ENCODE measurements around the gene WDR72.
"Not testable (repeated sequence)": the region's sequence is repeated elsewhere in the genome, so short reads cannot be mapped to it uniquely, and the experiment has no call there.

WDR72 gene

GRCh38 chr15:53591041-53591440, 168.4 kb downstream of the WDR72 start:
- no peak for DNase-seq (ENCODE audit: low read depth in 4 of 4, low spot score in 1 of 4)

- no peak for DNase-seq (ENCODE audit: low read depth in 4 of 4, low spot score in 1 of 4)
Measured at GRCh38 chr15:53590380-53590779, 169.1 kb downstream of the WDR72 start.

DNA sequence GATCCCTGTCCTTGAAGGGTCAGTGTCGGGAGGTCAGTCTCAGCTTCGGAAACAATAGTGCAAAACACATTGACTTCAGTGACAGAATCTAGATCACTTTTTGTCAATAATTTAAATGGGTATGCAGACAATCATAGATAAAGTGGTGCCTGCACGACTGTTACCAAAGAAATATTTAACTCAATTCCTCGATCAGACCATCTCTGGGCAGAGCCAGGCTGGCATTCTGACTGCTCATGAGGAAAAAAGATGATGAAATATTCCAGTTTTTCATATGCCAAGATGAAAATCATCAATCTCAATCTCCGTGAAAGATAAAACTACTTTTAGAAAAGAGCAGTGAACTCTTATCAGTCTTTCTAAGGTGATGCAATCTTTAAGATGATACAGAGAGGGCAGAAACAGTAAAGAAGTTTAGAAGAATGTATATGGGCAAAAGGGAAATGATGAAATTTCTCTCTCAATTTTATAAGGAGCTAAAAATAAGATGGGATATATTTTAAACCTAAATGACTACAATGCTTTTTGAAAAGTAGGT, 169.9 kb downstream of the WDR72 start:
- no peak for DNase-seq (ENCODE audit: low read depth in 4 of 4, low spot score in 1 of 4)

DNA sequence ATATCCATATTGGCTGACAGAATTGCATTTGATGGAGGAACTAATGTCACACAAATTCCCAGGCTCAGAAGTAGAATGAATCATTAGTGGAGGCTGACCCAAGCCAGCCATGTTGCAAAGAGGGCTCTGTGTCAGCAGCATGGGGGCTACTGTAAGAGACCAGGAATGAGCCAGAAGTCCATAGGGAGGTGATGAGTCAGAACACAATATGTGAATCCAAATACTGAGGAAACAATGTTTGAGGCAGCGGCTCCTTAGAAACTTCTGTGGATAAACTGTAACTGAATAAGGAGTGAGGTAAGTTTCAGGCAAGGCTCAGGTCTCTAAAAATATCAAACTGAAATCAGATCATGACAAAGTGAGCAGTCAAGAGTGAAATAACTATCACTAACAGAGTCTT, 170.7 kb downstream of the WDR72 start:
- no peak for DNase-seq (ENCODE audit: low read depth in 4 of 4, low spot score in 1 of 4)

GRCh38 chr15:53586799-53587198, 172.7 kb downstream of the WDR72 start:
- no peak for DNase-seq (ENCODE audit: low read depth in 4 of 4, low spot score in 1 of 4)

DNA sequence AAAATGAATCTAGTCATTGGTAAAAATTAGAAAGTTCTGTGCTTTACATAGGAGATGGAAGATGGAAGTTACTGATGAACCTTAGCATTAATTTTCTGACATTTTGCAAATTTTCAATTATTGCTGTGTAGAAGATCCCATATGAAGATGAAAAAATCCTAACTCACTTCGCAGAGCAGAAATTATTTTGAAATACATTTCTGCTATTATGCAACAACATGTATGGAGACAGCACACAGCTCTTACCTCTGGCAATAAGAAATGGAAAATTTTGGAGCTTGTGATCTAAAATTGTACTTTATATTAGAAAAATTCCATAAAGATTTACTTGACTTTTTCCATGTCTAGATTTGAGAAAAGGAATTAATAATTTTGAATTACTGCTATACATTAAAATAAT, 177.9 kb downstream of the WDR72 start:
- DNase-seq (ENCODE audit: low read depth in 4 of 4, low spot score in 1 of 4), result no peak

GRCh38 chr15:53580366-53580765, 179.1 kb downstream of the WDR72 start:
- no peak for DNase-seq (ENCODE audit: low read depth in 4 of 4, low spot score in 1 of 4)

GRCh38 chr15:53576841-53577240, 182.6 kb downstream of the WDR72 start:
- DNase-seq (ENCODE audit: low read depth in 4 of 4, low spot score in 1 of 4), result no peak

DNA sequence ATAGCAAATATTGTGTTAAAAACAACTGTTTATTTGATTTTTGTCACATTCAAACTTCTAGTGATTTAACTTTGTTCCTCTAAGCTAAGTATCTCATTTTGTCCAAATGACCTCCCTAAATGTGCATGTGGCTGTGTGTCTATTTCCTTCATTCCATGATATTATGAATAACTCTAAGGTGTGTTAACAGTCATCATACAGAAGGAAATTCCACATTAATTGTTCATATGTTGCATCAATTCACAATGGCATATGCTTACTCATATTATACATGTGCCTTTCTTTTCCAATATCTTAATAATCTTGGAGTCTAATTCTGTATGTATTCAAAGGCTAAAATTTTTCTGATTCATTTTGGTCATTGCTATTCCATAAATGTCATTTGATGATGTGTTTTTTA, 186.4 kb downstream of the WDR72 start:
- no peak for DNase-seq (ENCODE audit: low read depth in 4 of 4, low spot score in 1 of 4)

GRCh38 chr15:53569751-53570480, 189.5 kb downstream of the WDR72 start:
- DNase-seq (ENCODE audit: low read depth in 4 of 4, low spot score in 1 of 4), result no peak

DNA sequence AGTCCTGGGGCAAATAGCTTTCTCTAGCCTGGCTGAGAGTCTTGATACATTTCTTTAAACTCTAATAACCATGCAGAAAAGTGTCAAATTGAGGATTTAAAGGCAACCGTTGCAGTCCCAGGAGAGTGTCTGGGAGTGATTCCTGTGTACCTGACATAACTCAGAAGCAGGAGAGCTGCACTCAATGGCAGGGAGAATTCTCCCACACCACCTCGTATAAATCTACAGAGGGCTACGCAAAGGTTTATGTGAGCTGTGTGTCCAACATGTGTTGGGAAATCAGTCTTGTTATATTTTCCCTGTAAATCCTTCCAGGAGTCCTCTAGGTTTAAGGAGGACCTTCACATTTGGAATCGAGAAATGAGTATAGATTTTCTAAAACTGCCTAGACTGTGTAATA, 192.6 kb downstream of the WDR72 start:
- no peak for DNase-seq (ENCODE audit: low read depth in 4 of 4, low spot score in 1 of 4)

GRCh38 chr15:53565721-53566120, 193.7 kb downstream of the WDR72 start:
- DNase-seq (ENCODE audit: low read depth in 4 of 4, low spot score in 1 of 4), result no peak

DNA sequence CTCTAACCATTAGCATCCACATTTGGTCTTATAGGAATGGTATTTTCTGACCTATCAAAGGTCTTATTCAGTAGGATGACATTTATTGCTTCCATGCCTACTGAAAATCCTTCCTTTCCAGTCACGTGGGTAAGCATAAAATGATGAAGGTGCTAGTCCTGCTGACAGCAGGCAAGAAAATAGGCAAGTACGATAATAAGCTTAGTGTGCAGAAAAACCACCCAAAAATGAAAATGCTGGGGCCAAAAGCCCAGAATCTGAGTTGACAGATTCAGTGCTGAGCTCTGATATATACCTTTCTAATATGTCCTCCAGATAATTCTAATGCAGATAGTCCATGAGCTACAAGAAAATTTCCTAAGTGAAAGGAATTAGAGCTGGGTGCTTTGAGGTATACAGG, 194.8 kb downstream of the WDR72 start:
- DNase-seq (ENCODE audit: low read depth in 4 of 4, low spot score in 1 of 4), result no peak

DNA sequence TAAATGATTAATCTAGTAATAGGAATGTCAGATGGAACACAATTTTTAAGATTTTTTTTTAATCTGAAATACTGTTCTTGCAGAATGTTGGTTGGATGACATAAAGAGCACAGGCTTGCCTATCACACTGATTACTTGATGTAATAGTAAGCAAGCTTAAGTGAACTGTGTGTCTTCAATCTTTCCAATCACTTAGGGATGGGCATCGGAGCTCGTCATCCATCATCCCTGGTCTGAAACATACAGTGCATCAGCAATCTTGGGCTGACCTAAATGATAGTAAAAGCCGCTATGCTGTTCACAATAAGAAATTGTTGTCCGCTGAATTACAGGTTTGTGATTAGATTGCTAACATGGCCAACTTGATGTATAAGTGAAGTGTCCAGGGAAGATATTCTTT, 195.8 kb downstream of the WDR72 start:
- DNase-seq (ENCODE audit: low read depth in 4 of 4, low spot score in 1 of 4), result no peak

DNA sequence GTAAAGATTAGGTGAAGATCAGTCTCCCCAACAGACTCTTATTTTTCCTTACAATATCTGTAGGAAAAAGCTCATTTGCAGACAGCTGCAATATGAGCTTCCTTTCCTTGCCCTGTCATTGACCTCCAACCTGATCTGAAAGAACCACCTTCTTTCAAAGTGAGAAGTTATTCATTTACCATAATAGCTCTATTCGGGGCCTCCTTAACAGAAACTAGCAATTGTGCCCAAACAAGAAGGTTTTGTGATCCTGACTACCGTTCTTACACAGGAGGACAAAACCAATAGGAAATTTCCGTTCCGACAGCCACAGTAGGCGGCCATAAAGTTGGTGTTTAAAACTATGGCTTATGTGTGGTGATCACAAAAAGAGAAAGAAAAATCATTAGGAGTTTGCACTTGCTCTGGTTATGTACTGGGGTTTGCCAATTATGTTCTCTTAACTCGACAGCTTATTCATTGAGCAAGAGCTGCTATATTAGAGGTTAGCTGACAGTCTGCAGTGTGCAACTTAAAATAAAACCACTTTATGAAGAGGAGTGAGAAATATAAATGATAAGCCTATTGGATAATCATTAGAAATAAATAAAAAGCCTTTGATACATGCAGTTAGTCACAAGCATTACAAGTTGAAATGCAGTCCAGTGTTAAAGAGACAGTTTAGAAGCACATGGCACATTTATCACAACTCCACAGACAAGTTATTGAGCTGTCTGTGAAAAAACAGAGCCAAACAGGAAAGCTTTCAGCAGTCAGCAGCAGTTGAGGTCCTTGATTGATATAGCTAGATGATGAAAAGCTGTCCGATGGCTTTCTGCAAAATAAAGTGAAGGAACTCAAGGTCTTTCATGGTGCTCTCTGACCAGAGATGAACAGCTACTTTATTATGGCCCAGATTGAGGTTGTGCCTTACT, 199.8 kb downstream of the WDR72 start:
- no peak for DNase-seq (ENCODE audit: low read depth in 4 of 4, low spot score in 1 of 4)

DNA sequence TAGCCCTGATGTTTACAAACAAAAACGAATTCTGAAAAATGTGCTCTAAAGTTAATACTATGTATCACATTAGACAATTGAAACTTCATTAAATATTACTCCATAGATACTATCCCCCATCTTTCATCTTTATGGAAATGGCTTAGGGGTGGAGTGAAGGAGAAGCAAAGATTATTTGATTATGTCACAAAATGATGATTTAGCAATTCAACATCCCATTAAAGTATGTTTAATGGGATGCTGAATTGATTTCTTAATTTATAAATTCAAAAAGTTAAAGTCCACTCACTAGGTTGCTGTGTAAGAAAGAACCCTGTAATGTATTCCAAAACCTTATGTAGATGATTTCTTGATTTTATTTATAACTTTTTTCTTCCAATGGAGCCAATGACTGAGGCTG, 201.1 kb downstream of the WDR72 start:
- no peak for DNase-seq (ENCODE audit: low read depth in 4 of 4, low spot score in 1 of 4)

- DNase-seq (ENCODE audit: low read depth in 4 of 4, low spot score in 1 of 4), result no peak
Measured at GRCh38 chr15:53555226-53555625, 204.2 kb downstream of the WDR72 start.

DNA sequence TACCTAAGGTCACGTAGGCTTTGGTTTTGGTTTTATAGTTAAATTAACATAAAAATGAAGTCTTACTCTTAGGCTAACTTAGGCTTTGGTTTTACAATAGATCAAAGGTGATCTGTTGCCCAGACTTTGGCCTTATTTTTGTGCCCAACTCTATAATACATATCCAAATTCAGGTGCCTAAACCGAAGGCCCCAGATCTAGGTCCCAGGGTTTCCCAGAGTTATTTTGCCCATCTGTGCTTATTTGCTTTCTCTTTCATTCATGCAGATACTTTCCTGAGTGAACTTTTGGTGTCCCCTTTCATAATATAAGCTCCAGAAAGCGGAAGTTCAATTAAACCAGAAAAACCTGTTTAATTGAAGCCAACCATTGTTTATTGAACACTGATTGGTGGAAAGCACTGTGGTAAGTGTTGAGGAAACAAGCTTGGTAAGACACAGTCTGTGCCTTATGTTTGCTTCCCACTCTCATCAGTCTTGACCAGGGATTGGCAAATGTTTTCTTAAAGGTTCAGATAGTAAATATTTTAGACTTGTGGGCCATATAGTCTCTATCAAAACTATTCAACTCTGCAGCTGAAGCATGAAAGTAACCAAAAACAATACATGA, 209.7 kb downstream of the WDR72 start:
- DNase-seq (ENCODE audit: low read depth in 4 of 4, low spot score in 1 of 4), result no peak

DNA sequence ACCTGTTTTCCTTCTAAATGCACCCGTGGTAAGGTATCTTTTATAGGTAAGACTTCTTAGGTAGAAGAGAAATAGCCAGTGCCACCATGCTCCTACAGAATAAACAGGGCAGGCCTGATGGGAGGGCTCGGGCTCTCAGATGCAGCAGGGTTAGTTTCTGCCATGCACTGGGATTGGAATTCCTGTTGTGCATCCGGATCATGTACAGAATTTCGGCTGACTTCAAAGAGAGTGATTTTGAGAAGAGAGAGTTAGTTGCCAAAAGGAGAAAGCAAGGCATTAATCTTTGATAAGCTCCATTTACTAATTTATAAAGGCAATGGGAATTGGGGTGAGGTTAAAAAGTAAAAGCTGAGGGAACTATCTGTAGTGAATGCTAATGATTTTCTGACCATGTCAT, 211.2 kb downstream of the WDR72 start:
- DNase-seq (ENCODE audit: low read depth in 4 of 4, low spot score in 1 of 4), result no peak

DNA sequence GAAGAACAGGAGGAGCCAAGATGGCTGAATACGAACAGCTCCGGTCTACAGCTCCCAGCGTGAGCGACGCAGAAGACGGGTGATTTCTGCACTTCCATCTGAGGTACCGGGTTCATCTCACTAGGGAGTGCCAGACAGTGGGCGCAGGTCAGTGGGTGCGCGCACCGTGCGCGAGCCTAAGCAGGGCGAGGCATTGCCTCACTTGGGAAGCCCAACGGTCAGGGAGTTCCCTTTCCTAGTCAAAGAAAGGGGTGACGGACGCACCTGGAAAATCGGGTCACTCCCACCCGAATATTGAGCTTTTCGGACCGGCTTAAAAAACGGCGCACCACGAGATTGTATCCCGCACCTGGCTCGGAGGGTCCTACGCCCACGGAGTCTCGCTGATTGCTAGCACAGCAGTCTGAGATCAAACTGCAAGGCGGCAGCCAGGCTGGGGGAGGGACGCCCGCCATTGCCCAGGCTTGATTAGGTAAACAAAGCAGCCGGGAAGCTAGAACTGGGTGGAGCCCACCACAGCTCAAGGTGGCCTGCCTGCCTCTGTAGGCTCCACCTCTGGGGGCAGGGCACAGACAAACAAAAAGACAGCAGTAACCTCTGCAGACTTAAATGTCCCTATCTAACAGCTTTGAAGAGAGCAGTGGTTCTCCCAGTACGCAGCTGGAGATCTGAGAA, 218.7 kb downstream of the WDR72 start:
- not testable (repeated sequence) for DNase-seq (ENCODE audit: low read depth in 4 of 4, low spot score in 1 of 4)

GRCh38 chr15:53539878-53540277, 219.6 kb downstream of the WDR72 start:
- no peak for DNase-seq (ENCODE audit: low read depth in 4 of 4, low spot score in 1 of 4)

Data from stimulated activated CD4-positive, alpha-beta T cell treated with anti-CD3 and anti-CD28 coated beads, Interleukin-1b, Interleukin-23, amount 100 ng/mL, for 24 hours (primary cell).